Loucy (cell line): ENCODE measurements around the gene GUCD1.

Experiments used
- EZH2phosphoT487 ChIP-seq: fragments of 200-600 bp; IDR thresholded peaks from 2 replicates; pipeline ENCODE4 v1.6.1; 2018; ENCODE audit warnings: antibody characterized with exemption, mild to moderate bottlenecking, moderate library complexity, borderline replicate concordance
- TF ChIP-seq, protein P1 (sequence below): fragments of 200-600 bp; sonication (generic); conservative IDR thresholded peaks from 2 replicates; pipeline ENCODE4 v1.5.1; 2014; ENCODE audit warnings: mild to moderate bottlenecking, antibody characterized with exemption, low read length

DNA sequence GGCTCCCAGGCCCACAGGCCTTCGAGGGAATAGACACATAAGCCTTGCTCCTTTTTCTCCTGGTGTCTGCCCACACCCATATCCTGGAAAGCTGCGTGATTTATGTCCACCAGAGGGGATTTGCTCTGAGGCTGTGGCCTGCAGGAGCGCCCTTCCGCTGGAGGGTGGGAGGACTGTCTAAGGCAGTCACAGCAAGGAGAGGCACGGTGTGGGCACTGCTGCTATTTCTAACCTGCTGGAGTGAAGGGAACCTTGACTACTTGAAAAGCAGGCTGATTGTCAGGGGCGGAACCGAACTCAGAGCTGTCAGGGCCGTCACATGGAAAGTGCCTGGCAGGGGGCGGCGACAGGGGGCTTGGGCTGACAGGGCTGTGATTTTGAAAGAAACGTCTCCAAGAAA is 56.1 kb downstream of the GUCD1 start:
- TF ChIP-seq, protein P1, sequence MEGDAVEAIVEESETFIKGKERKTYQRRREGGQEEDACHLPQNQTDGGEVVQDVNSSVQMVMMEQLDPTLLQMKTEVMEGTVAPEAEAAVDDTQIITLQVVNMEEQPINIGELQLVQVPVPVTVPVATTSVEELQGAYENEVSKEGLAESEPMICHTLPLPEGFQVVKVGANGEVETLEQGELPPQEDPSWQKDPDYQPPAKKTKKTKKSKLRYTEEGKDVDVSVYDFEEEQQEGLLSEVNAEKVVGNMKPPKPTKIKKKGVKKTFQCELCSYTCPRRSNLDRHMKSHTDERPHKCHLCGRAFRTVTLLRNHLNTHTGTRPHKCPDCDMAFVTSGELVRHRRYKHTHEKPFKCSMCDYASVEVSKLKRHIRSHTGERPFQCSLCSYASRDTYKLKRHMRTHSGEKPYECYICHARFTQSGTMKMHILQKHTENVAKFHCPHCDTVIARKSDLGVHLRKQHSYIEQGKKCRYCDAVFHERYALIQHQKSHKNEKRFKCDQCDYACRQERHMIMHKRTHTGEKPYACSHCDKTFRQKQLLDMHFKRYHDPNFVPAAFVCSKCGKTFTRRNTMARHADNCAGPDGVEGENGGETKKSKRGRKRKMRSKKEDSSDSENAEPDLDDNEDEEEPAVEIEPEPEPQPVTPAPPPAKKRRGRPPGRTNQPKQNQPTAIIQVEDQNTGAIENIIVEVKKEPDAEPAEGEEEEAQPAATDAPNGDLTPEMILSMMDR: no peak
- no peak for TF ChIP-seq EZH2phosphoT487
